GM12892 (cell line): ENCODE measurements around the gene GULP1.

Experiments used
- POLR2A ChIP-seq: IDR thresholded peaks from 2 replicates; pipeline ENCODE4 v1.6.1; 2011; ENCODE audit warnings: low read depth, low read length, control low read depth
- POLR2AphosphoS5 ChIP-seq: IDR thresholded peaks from 2 replicates; pipeline ENCODE4 v1.6.1; 2011; ENCODE audit warnings: low read depth, low read length, control low read depth
- TAF1 ChIP-seq: IDR thresholded peaks from 2 replicates; pipeline ENCODE4 v1.6.1; 2011; ENCODE audit warnings: low read depth, mild to moderate bottlenecking, control low read depth, low read length, borderline replicate concordance

GRCh38 chr2:188430705-188431104, 139.0 kb downstream of the GULP1 start:
- TF ChIP-seq POLR2A, result no peak
- no peak for TF ChIP-seq TAF1
- TF ChIP-seq POLR2AphosphoS5, result no peak
